ENCODE data around the gene MED13L. TPM values are rescaled to one million over a fixed set of nuclear protein-coding genes. Genes with fewer than 3 reads are reported as not detected.

MED13L gene
- total and polyA plus RNA-seq, 2 of the 8 experiments (the other 6 are each of a cell fraction or from before 2014, with no cell fraction given), result 15.9 to 51.7 TPM

GRCh38 chr12:116276652-116277466 is 634 bp downstream of the MED13L start (continued):
- TF ChIP-seq TBP (IDR thresholded peaks at IDR 0.05; ENCODE audit: low read depth, low read length), result no peak
- no peak for TF ChIP-seq EZH2 (IDR thresholded peaks at IDR 0.05; ENCODE audit: low read depth, low read length, severe bottlenecking)
- TF ChIP-seq GABPA (IDR thresholded peaks at IDR 0.05; ENCODE audit: borderline replicate concordance, insufficient read depth, low read length), result no peak
- TF ChIP-seq POLR2A (IDR thresholded peaks at IDR 0.05; ENCODE audit: control extremely low read depth in 1 of 2, low read depth in 2 of 2, low read length in 2 of 2), result peak in 1 of 2 experiments; percentile 28; a peak in 2 of 3 replicates
- TF ChIP-seq RBBP5 (IDR thresholded peaks at IDR 0.05; ENCODE audit: borderline replicate concordance, low read depth, low read length), result peak; percentile 95
- no peak for TF ChIP-seq SP4 (IDR thresholded peaks at IDR 0.05; ENCODE audit: low read length)
